ENCODE measurements around the gene ZNF28. TPM values are rescaled to one million over a fixed set of nuclear protein-coding genes. Genes with fewer than 3 reads are reported as not detected.
"Not testable (repeated sequence)": the region's sequence is repeated elsewhere in the genome, so short reads cannot be mapped to it uniquely, and the experiment has no call there.

ZNF28 gene
- total and polyA plus RNA-seq, 2 of the 4 experiments (the other 2 are of a cell fraction): 4.4 to 24.7 TPM

DNA sequence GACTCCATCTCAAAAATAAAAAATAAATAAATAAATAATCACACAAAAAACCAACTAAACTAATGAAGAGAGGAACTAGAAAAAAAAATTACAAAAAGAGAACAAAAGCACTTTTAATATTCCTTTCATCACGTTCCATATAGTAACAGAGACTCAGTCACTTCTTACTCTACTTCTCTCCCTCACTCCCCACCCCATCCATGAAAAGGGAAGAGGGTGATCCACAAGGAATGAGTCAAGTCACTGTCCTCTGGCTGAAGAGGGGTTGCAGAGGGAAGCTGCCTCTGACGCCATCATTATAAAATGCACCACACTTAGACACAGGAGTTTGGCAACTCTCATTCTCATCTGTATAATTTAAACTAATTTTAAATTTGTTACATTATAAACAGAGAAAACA, 38.6 kb downstream of the ZNF28 start:
- ATAC-seq (ENCODE audit: low read depth); H2AFZ ChIP-seq (replicated peaks; ENCODE audit: low read length, poor library complexity); H3K4me3 ChIP-seq (ENCODE audit: insufficient read depth, low read depth, low read length); H4K20me1 ChIP-seq (ENCODE audit: insufficient read depth, low read length); H3K4me1 ChIP-seq (ENCODE audit: control insufficient read depth, insufficient read depth, low read length); H3K9me1 ChIP-seq (ENCODE audit: insufficient read depth, low read length); H2AK9ac ChIP-seq (replicated peaks; ENCODE audit: low read depth, low read length, poor library complexity); H3K4ac ChIP-seq (ENCODE audit: low read depth, low read length); POLR2A ChIA-PET (ENCODE audit: unreplicated experiment); H2BK20ac ChIP-seq (ENCODE audit: low read depth, low read length); H2BK5ac ChIP-seq (ENCODE audit: low read depth, low read length, poor library complexity, severe bottlenecking); H2BK15ac ChIP-seq (ENCODE audit: low read depth, low read length); H3K27me3 ChIP-seq (ENCODE audit: control insufficient read depth, insufficient read depth, low read length); H3K14ac ChIP-seq (replicated peaks; ENCODE audit: low read depth, low read length); H3K27ac ChIP-seq (ENCODE audit: insufficient read depth, low read length); H2BK120ac ChIP-seq (ENCODE audit: low read depth, low read length); CTCF ChIA-PET; H2AK5ac ChIP-seq (ENCODE audit: low read depth, low read length); H3K23ac ChIP-seq (ENCODE audit: low read depth, low read length); H3K9me3 ChIP-seq (ENCODE audit: control insufficient read depth, insufficient read depth, low read length); H3K4me2 ChIP-seq (ENCODE audit: low read depth, low read length); H4K91ac ChIP-seq (ENCODE audit: insufficient read depth, low read depth, low read length); H3K9ac ChIP-seq (ENCODE audit: low read depth, low read length); in situ Hi-C loops (cut with MboI; ENCODE audit: low sequenced_read_pairs); H3K36me3 ChIP-seq (ENCODE audit: control insufficient read depth, insufficient read depth, low read length); H4K5ac ChIP-seq (ENCODE audit: low read depth, low read length); H3K56ac ChIP-seq (ENCODE audit: extremely low read depth, insufficient read depth, low read length); H3K79me1 ChIP-seq (ENCODE audit: low read depth in 1 of 2, low read length in 2 of 2); H4K8ac ChIP-seq (ENCODE audit: low read depth in 2 of 2, low read length in 2 of 2); dilution Hi-C loops (cut with HindIII; ENCODE audit: low sequenced_read_pairs, unreplicated experiment); H3K18ac ChIP-seq (ENCODE audit: low read depth, low read length); BruUV-seq (replicated peaks); intact Hi-C loops (cut with micrococcal nuclease): not testable (repeated sequence)
- DNase-seq: peak; percentile 8
- no CpG with 5 or more reads among the region's 2 CpGs for WGBS, 2 experiments (ENCODE audit: extremely low coverage in 2 of 2, insufficient read length in 1 of 2)
